Endothelial cell of umbilical vein (primary cell): ENCODE results near the gene ERO1B. TPM values are rescaled to one million over a fixed set of nuclear protein-coding genes. Genes with fewer than 3 reads are reported as not detected.
A peak's percentile ranks its signal among the peaks of the same experiment; 100 is the strongest.

Experiments used
- BruUV-seq: library from RNA; stranded (reverse); fragments of 400-500 nt; replicated peaks from 2 replicates; lab custom pipeline; 2021; lab: Mats Ljungman, UMichigan
- CTCF ChIA-PET: fragments of 300-600, 350-600 bp; sonication (Branson Sonifier 250); formaldehyde crosslinking; loops from one replicate; lab custom pipeline; 2021; ENCODE audit warnings: antibody characterized with exemption, inconsistent platforms; lab: Charles Lee
- POLR2A ChIA-PET: fragments of 300-600, 350-600 bp; sonication (Branson Sonifier 250); formaldehyde crosslinking; loops from one replicate; lab custom pipeline; 2021; ENCODE audit warnings: antibody characterized with exemption, inconsistent platforms; lab: Charles Lee
- DNase-seq: peaks from one replicate; pipeline ENCODE4 v3.0.0-alpha.2; 2011; ENCODE audit warnings: low read depth, low spot score
- FAIRE-seq: peaks from 2 replicates; lab custom pipeline; 2011; peaks lifted over from hg19 to GRCh38; lab: Jason Lieb, UNC
- H2AFZ ChIP-seq: 2 replicates; pipeline ENCODE4 v1.6.0; 2012; ENCODE audit warnings: low read depth, low read length, control low read depth, inconsistent platforms
- H3K27ac ChIP-seq: 2 replicates; pipeline ENCODE4 v1.5.1; 2011; ENCODE audit warnings: low read depth, mild to moderate bottlenecking, control low read depth, low read length, moderate library complexity; ENCODE audit not compliant: insufficient read depth
- H3K27me3 ChIP-seq, 2 experiments: 2 replicates each; pipeline versions ENCODE4 v1.6.0 to v1.6.1; 2011; ENCODE audit warnings: low read length in 2 of 2, mixed read lengths in 1 of 2; ENCODE audit not compliant: control insufficient read depth in 2 of 2, insufficient read depth in 2 of 2
- H3K36me3 ChIP-seq, 2 experiments: 2 replicates in 1 of 2; 3 replicates in 1 of 2; pipeline ENCODE4 v1.5.1; 2011; ENCODE audit warnings: low read length in 2 of 2, mild to moderate bottlenecking in 1 of 2, moderate library complexity in 1 of 2; ENCODE audit not compliant: control insufficient read depth in 2 of 2, insufficient read depth in 2 of 2; ENCODE audit errors: extremely low read depth in 1 of 2
- H3K4me1 ChIP-seq: 3 replicates; pipeline ENCODE4 v1.5.1; 2011; ENCODE audit warnings: mild to moderate bottlenecking, low read length; ENCODE audit not compliant: control insufficient read depth, insufficient read depth; ENCODE audit errors: extremely low read depth
- H3K4me2 ChIP-seq: 2 replicates; pipeline ENCODE4 v1.6.1; 2011; ENCODE audit warnings: low read length, control low read depth, mixed read lengths; ENCODE audit not compliant: insufficient read depth
- H3K4me3 ChIP-seq, 3 experiments: fragments of 200-600 bp in 1 of 3; sonication (generic), shearing (Covaris generic) in 1 of 3; replicated peaks in 1 of 3; 2 replicates each; pipeline ENCODE4 v1.5.1; 2011 to 2016; ENCODE audit warnings: control low read depth in 3 of 3, low read length in 3 of 3, mild to moderate bottlenecking in 2 of 3, inconsistent platforms in 1 of 3, low read depth in 1 of 3, moderate library complexity in 1 of 3; ENCODE audit not compliant: insufficient read depth in 1 of 3
- H3K79me2 ChIP-seq: 2 replicates; pipeline ENCODE4 v1.6.0; 2012; ENCODE audit warnings: low read length, inconsistent platforms; ENCODE audit not compliant: control insufficient read depth, insufficient read depth
- H3K9ac ChIP-seq: replicated peaks from 2 replicates; pipeline ENCODE3; 2011; ENCODE audit warnings: low read length, control low read depth; ENCODE audit not compliant: insufficient read depth; ENCODE audit errors: extremely low read depth
- H3K9me1 ChIP-seq: replicated peaks from 3 replicates; pipeline ENCODE4 v1.6.0; 2011; ENCODE audit warnings: mild to moderate bottlenecking, low read length; ENCODE audit not compliant: control insufficient read depth, insufficient read depth; ENCODE audit errors: extremely low read depth
- H3K9me3 ChIP-seq: replicated peaks from 2 replicates; pipeline ENCODE4 v1.5.1; 2012; ENCODE audit warnings: low read length, inconsistent platforms; ENCODE audit not compliant: control insufficient read depth, insufficient read depth
- H4K20me1 ChIP-seq: replicated peaks from 2 replicates; pipeline ENCODE3; 2011; ENCODE audit warnings: mild to moderate bottlenecking, low read length; ENCODE audit not compliant: control insufficient read depth, insufficient read depth; ENCODE audit errors: extremely low read depth
- EZH2 ChIP-seq: IDR thresholded peaks from 2 replicates; pipeline ENCODE4 v1.6.1; 2012; ENCODE audit warnings: borderline replicate concordance, low read depth, mild to moderate bottlenecking, moderate library complexity, low read length, inconsistent platforms; ENCODE audit not compliant: severe bottlenecking
- FOS ChIP-seq: IDR thresholded peaks from 2 replicates; pipeline ENCODE4 v1.6.1; 2011; ENCODE audit warnings: mild to moderate bottlenecking, low read length, moderate library complexity, borderline replicate concordance; ENCODE audit not compliant: insufficient read depth
- GATA2 ChIP-seq: IDR thresholded peaks from 2 replicates; pipeline ENCODE4 v1.7.0; 2011; ENCODE audit warnings: low read depth, mild to moderate bottlenecking, moderate library complexity, mixed read lengths, low read length; ENCODE audit not compliant: insufficient read length, insufficient read depth
- JUN ChIP-seq: IDR thresholded peaks from 2 replicates; pipeline ENCODE4 v1.6.1; 2011; ENCODE audit warnings: borderline replicate concordance, low read depth; ENCODE audit not compliant: insufficient read length, insufficient read depth
- MYC ChIP-seq: IDR thresholded peaks from one replicate; pipeline ENCODE4 v1.6.1; 2011; ENCODE audit warnings: mild to moderate bottlenecking, low read depth, low read length
- POLR2A ChIP-seq: IDR thresholded peaks from 2 replicates; pipeline ENCODE4 v1.6.1; 2012; ENCODE audit warnings: low read depth, mild to moderate bottlenecking, control low read depth, low read length
- POLR2AphosphoS5 ChIP-seq: IDR thresholded peaks from 2 replicates; pipeline ENCODE4 v1.6.1; 2012; ENCODE audit warnings: low read depth, mild to moderate bottlenecking, control low read depth, low read length, moderate library complexity; ENCODE audit not compliant: insufficient read depth
- dilution Hi-C: fragments of 300-500 bp; cut with MboI; formaldehyde crosslinking; loops from one replicate; pipeline ENCODE4 v1.15.0; 2019; ENCODE audit warnings: low sequenced_read_pairs; ENCODE audit not compliant: extremely low pct_ligation_motif_present
- intact Hi-C: fragments of 100-400 bp; cut with micrococcal nuclease; formaldehyde crosslinking; loops from one replicate; pipeline ENCODE4 v1.10.0; 2022
- polyA plus RNA-seq, 4 experiments: library from polyadenylated mRNA; depleted of rRNA in 3 of 4; stranded (reverse) in 3 of 4; unstranded in 1 of 4; fragments of >200 nt; gene quantifications; 2 replicates each; pipeline versions ENCODE4 v1.2.1 to v1.2.3, GENCODE V29; 2011 to 2012; ENCODE audit warnings: missing spikeins in 1 of 4
- total RNA-seq: library from RNA; stranded (reverse); gene quantifications from 2 replicates; pipeline ENCODE4 v1.2.3, GENCODE V29; 2021
- TF ChIP-seq, protein P1 (sequence below): IDR thresholded peaks from 2 replicates; pipeline ENCODE4 v1.6.1; 2011; ENCODE audit not compliant: insufficient read depth, insufficient read length
- TF ChIP-seq, protein P2 (sequence below), 2 donors: IDR thresholded peaks; 1 replicate in 1 of 2; 2 replicates in 1 of 2; pipeline ENCODE4 v1.5.1; 2011; ENCODE audit warnings: low read length in 2 of 2, mild to moderate bottlenecking in 2 of 2, moderate library complexity in 2 of 2, control low read depth in 1 of 2, inconsistent platforms in 1 of 2, low read depth in 1 of 2; ENCODE audit not compliant: insufficient read depth in 1 of 2; ENCODE audit errors: extremely low read depth in 1 of 2

Gene ERO1B
- total and polyA plus RNA-seq, 2 donors (not counting 3 experiments of a cell fraction or from before 2014, with no cell fraction given), result 1.9 to 3.6 TPM

DNA sequence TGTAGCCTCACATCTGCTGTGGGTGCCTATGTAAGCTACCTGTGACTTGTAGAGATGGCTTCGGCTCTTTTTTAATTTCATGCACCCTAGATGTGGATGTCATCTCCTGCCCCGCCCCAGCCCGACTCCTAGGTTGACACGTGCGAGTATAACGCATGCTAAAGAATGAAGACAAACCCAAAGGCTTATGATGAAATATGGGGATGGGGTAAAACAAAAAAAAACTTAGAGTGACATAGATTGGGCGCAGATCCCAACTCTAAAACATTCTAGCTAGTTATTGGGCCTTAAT is 613 bp upstream of the ERO1B start:
- H3K9ac ChIP-seq, result peak overlapping the region; percentile 56
- no peaks in the 10 kb centered on the region for H3K36me3 ChIP-seq
- intact Hi-C loops (loop anchor here (1.0 to 10.0 kb wide), 6 partner anchors 141 to 515 kb away; partner anchors contain the start of genes HEATR1, LGALS8 and MTR), dilution Hi-C loops (no loop called here)
- no peaks in the 10 kb centered on the region for H3K9me1 ChIP-seq
- no peak overlapping the region for H3K27ac ChIP-seq
- TF ChIP-seq, protein P1, sequence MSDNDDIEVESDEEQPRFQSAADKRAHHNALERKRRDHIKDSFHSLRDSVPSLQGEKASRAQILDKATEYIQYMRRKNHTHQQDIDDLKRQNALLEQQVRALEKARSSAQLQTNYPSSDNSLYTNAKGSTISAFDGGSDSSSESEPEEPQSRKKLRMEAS, result peak; percentile 20
- TF ChIP-seq FOS, result no peak
- POLR2A ChIA-PET, result no interaction called here
- DNase-seq (no peak), FAIRE-seq (no peak)
- TSS peak; percentile 54 for BruUV-seq
- H2AFZ ChIP-seq, result peak overlapping the region; percentile 80
- H4K20me1 ChIP-seq, result no peaks in the 10 kb centered on the region
- H3K4me1 ChIP-seq, result peaks cover 3% of the 10 kb centered on the region
- peak overlapping the region; percentile 23 to 99 (median 65) for H3K4me3 ChIP-seq
- no peaks in the 10 kb centered on the region for H3K9me3 ChIP-seq
- CTCF ChIA-PET, result interaction anchor here (0.6 kb wide), 1 partner anchor 11 kb away, joined by 3 read pairs; no protein-coding TSS in a partner anchor
- H3K27me3 ChIP-seq, result peaks cover 16 to 22% of the 10 kb centered on the region in 2 experiments
- H3K4me2 ChIP-seq, result peak overlapping the region; percentile 39
- no peaks in the 10 kb centered on the region for H3K79me2 ChIP-seq

DNA sequence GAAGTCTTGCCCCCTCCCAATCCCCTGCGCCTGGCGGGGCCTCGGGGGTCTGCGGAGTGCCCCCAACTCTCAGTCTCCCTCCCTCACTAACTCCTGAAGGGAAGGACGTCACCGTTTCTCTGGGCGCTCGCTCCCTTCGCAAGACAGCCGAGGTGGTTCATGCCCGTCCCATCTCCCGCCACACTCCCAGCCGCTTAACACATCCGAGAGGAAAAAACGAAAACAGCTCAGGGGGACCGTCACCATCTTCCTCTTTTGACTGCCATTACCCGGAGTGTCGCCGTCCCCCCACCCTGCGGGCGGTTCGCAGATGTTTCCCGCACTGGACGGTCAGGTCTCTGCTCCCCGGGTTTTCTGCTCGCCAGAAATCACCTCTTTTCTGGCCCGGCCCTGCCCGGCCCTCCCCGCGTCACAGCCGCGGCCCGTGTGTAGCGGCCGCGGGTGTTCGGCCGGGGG is 532 bp downstream of the ERO1B start:
- H3K9me3 ChIP-seq, result no peaks in the 10 kb centered on the region
- DNase-seq (peak; percentile 39), FAIRE-seq (no peak)
- H3K9ac ChIP-seq, result peak overlapping the region; percentile 52
- no peaks in the 10 kb centered on the region for H3K79me2 ChIP-seq
- H2AFZ ChIP-seq, result peak overlapping the region; percentile 99
- CTCF ChIA-PET, result no interaction called here
- no peaks in the 10 kb centered on the region for H3K9me1 ChIP-seq
- H3K27me3 ChIP-seq, result peaks cover 16 to 22% of the 10 kb centered on the region in 2 experiments
- peak overlapping the region; percentile 43 for H3K4me2 ChIP-seq
- intact Hi-C loops, result loop anchor here (1.0 to 10.0 kb wide), 6 partner anchors 221 to 777 kb away; partner anchors contain the start of genes B3GALNT2, HEATR1, LGALS8 and MTR
- POLR2A ChIA-PET, result no interaction called here
- no TSS peak for BruUV-seq
- dilution Hi-C loops, result no loop called here
- no peaks in the 10 kb centered on the region for H3K36me3 ChIP-seq
- peaks cover 3% of the 10 kb centered on the region for H3K4me1 ChIP-seq
- H4K20me1 ChIP-seq, result no peaks in the 10 kb centered on the region
- no peak for TF ChIP-seq GATA2
- TF ChIP-seq, protein P2, sequence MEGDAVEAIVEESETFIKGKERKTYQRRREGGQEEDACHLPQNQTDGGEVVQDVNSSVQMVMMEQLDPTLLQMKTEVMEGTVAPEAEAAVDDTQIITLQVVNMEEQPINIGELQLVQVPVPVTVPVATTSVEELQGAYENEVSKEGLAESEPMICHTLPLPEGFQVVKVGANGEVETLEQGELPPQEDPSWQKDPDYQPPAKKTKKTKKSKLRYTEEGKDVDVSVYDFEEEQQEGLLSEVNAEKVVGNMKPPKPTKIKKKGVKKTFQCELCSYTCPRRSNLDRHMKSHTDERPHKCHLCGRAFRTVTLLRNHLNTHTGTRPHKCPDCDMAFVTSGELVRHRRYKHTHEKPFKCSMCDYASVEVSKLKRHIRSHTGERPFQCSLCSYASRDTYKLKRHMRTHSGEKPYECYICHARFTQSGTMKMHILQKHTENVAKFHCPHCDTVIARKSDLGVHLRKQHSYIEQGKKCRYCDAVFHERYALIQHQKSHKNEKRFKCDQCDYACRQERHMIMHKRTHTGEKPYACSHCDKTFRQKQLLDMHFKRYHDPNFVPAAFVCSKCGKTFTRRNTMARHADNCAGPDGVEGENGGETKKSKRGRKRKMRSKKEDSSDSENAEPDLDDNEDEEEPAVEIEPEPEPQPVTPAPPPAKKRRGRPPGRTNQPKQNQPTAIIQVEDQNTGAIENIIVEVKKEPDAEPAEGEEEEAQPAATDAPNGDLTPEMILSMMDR (IDR thresholded peaks at IDR 0.05; ENCODE audit: extremely low read depth in 1 of 2, insufficient read depth in 1 of 2, low read depth in 1 of 2, low read length in 2 of 2), result no peak
- no peak for TF ChIP-seq EZH2
- TF ChIP-seq POLR2A, result no peak
- no peak for TF ChIP-seq MYC
- TF ChIP-seq JUN, result no peak
- TF ChIP-seq, protein P1, result no peak
- no peak for TF ChIP-seq FOS
- no peak for TF ChIP-seq POLR2AphosphoS5
- no peak overlapping the region for H3K27ac ChIP-seq
- H3K4me3 ChIP-seq, result peak overlapping the region; percentile 39 to 99 (median 65)
